ENCODE data around the gene CRB1.

Gene CRB1

GRCh38 chr1:197312163-197312562 is 44.1 kb downstream of the CRB1 start:
- H3K27me3 Mint-ChIP-seq (ENCODE audit: low read depth, poor library complexity), result no peaks in the 10 kb centered on the region
- no peak overlapping the region for H3K27ac Mint-ChIP-seq
- H3K4me1 Mint-ChIP-seq, result peaks cover 8% of the 10 kb centered on the region
- DNase-seq, result no peak
- no peak overlapping the region for H3K4me3 Mint-ChIP-seq
- H3K9me3 Mint-ChIP-seq, result no peaks in the 10 kb centered on the region
- TF ChIP-seq, protein P1, sequence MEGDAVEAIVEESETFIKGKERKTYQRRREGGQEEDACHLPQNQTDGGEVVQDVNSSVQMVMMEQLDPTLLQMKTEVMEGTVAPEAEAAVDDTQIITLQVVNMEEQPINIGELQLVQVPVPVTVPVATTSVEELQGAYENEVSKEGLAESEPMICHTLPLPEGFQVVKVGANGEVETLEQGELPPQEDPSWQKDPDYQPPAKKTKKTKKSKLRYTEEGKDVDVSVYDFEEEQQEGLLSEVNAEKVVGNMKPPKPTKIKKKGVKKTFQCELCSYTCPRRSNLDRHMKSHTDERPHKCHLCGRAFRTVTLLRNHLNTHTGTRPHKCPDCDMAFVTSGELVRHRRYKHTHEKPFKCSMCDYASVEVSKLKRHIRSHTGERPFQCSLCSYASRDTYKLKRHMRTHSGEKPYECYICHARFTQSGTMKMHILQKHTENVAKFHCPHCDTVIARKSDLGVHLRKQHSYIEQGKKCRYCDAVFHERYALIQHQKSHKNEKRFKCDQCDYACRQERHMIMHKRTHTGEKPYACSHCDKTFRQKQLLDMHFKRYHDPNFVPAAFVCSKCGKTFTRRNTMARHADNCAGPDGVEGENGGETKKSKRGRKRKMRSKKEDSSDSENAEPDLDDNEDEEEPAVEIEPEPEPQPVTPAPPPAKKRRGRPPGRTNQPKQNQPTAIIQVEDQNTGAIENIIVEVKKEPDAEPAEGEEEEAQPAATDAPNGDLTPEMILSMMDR (IDR thresholded peaks at IDR 0.05), result no peak
- H3K36me3 Mint-ChIP-seq (ENCODE audit: low read depth), result no peaks in the 10 kb centered on the region

- H3K4me1 Mint-ChIP-seq, result peaks cover 8% of the 10 kb centered on the region
- H3K9me3 Mint-ChIP-seq, result no peaks in the 10 kb centered on the region
- H3K4me3 Mint-ChIP-seq, result no peak overlapping the region
- no peak overlapping the region for H3K27ac Mint-ChIP-seq
- TF ChIP-seq, protein P1 (IDR thresholded peaks at IDR 0.05), result no peak
- no peak for DNase-seq
- no peaks in the 10 kb centered on the region for H3K27me3 Mint-ChIP-seq (ENCODE audit: low read depth, poor library complexity)
- no peaks in the 10 kb centered on the region for H3K36me3 Mint-ChIP-seq (ENCODE audit: low read depth)
Measured at GRCh38 chr1:197313713-197314112, 45.7 kb downstream of the CRB1 start.

- TF ChIP-seq, protein P1 (IDR thresholded peaks at IDR 0.05), result no peak
- no peaks in the 10 kb centered on the region for H3K36me3 Mint-ChIP-seq (ENCODE audit: low read depth)
- no peaks in the 10 kb centered on the region for H3K27me3 Mint-ChIP-seq (ENCODE audit: low read depth, poor library complexity)
- no peak overlapping the region for H3K4me3 Mint-ChIP-seq
- no peak for DNase-seq
- no peak overlapping the region for H3K27ac Mint-ChIP-seq
- peaks cover 8% of the 10 kb centered on the region for H3K4me1 Mint-ChIP-seq
- no peaks in the 10 kb centered on the region for H3K9me3 Mint-ChIP-seq
Measured at GRCh38 chr1:197314682-197315081, 46.6 kb downstream of the CRB1 start.

DNA sequence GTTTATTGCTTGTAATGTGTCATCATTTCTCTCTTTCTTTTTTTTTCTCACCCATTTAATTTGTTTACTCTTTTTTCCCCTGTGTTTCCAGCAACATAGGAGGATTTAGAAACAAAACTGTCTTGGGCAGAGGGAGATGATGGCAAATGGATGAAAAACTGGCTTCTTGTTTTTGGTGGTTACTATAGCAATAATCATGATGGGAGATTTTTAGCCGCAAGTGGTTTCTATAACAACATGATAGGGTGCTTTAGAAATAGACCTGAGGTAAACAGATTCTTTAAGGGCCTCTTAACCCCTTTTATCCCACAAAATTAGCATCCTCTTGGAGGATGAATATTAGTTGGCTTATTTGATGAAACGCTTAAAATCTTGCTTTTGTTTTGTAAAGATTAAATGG is 51.6 kb downstream of the CRB1 start:
- no peaks in the 10 kb centered on the region for H3K9me3 Mint-ChIP-seq
- H3K4me1 Mint-ChIP-seq, result peaks cover 7% of the 10 kb centered on the region
- no peak overlapping the region for H3K27ac Mint-ChIP-seq
- DNase-seq, result no peak
- H3K27me3 Mint-ChIP-seq (ENCODE audit: low read depth, poor library complexity), result no peaks in the 10 kb centered on the region
- H3K36me3 Mint-ChIP-seq (ENCODE audit: low read depth), result no peaks in the 10 kb centered on the region
- H3K4me3 Mint-ChIP-seq, result no peak overlapping the region
- TF ChIP-seq, protein P1 (IDR thresholded peaks at IDR 0.05), result no peak

- no peaks in the 10 kb centered on the region for H3K9me3 Mint-ChIP-seq
- H3K36me3 Mint-ChIP-seq (ENCODE audit: low read depth), result no peaks in the 10 kb centered on the region
- DNase-seq, result no peak
- no peak overlapping the region for H3K27ac Mint-ChIP-seq
- no peaks in the 10 kb centered on the region for H3K27me3 Mint-ChIP-seq (ENCODE audit: low read depth, poor library complexity)
- TF ChIP-seq, protein P1 (IDR thresholded peaks at IDR 0.05), result no peak
- no peak overlapping the region for H3K4me3 Mint-ChIP-seq
- no peaks in the 10 kb centered on the region for H3K4me1 Mint-ChIP-seq
Measured at GRCh38 chr1:197320991-197321531, 53.0 kb downstream of the CRB1 start.

- H3K27ac Mint-ChIP-seq, result no peak overlapping the region
- no peaks in the 10 kb centered on the region for H3K36me3 Mint-ChIP-seq (ENCODE audit: low read depth)
- H3K27me3 Mint-ChIP-seq (ENCODE audit: low read depth, poor library complexity), result no peaks in the 10 kb centered on the region
- H3K4me3 Mint-ChIP-seq, result no peak overlapping the region
- no peaks in the 10 kb centered on the region for H3K9me3 Mint-ChIP-seq
- TF ChIP-seq, protein P1 (IDR thresholded peaks at IDR 0.05), result no peak
- DNase-seq, result no peak
- no peaks in the 10 kb centered on the region for H3K4me1 Mint-ChIP-seq
Measured at GRCh38 chr1:197321811-197322210, 53.8 kb downstream of the CRB1 start.
